Measurements from ENCODE around the gene AQP2.
"Not testable (repeated sequence)": the region's sequence is repeated elsewhere in the genome, so short reads cannot be mapped to it uniquely, and the experiment has no call there.

AQP2 gene

DNA sequence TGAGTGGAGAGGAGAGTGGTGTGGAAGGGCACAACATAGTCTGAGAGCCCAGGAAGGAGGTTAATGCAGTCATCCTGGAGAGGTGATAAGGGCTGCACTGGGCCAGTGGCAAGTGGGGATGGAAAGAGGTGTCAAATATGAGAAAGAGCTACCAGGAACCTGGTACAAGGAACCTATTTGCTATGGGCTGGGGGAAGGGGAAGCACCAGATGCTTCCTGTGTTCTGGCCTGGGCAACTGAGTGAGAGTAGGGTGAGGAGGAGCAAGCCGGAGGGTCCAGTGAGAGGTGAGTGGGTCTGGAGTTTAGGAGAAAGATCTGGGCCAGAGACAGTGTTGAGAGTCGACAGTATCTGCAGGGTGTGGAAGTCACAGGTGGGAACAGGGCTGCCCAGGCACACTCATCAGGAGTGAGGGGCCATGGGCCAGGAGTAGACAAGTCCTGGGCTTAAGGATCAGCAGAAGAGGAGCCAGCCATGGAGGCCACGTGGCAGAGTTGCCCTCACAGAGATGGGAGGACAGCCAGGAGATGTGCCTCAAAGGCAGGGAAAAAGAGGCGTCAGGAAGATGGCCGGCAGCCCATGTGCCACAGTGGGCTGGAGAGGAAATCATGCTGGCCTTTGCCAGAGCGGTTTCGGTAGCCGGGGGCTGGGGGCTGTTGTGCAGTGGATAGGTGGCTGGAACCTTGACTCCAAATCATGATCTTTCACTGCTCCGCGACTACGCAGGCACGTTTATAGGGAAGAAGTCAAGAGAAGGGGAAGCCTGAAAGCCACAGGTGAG is 19.3 kb downstream of the AQP2 start:
- DNase-seq (ENCODE audit: low spot score) = no peak

GRCh38 chr12:49970658-49971057 is 20.1 kb downstream of the AQP2 start:
- DNase-seq (ENCODE audit: low spot score) = no peak

DNA sequence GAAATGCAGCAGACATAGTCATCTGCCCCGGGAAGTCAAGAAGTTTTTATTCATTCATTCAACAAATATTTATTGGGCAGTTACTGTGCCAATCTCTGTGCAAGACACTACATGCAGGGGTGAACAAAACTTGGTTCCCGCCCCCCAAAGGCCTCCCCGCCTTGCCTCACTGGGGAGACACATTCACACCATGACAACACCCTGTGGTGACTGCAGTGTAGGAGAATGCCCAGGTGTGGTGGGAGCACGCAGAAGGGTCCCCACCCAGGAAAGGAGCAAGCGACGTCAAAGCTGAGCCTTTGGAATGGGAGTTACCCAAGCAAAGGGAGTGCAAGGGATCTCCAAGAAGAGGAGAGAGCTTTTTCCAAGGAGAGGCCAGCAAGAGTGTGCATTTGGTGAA is 20.6 kb downstream of the AQP2 start:
- DNase-seq (ENCODE audit: low spot score) = no peak

- DNase-seq (ENCODE audit: low spot score) = no peak
Measured at GRCh38 chr12:49972129-49972528, 21.6 kb downstream of the AQP2 start.

GRCh38 chr12:49972641-49973360 is 22.3 kb downstream of the AQP2 start, which contains the start of gene AQP6:
AQP6 (plus strand) TSS chr12:49972947; CDS start chr12:49973174, 227 bp downstream.
- no peak for DNase-seq (ENCODE audit: low spot score)

GRCh38 chr12:49973361-49973830 is 22.9 kb downstream of the AQP2 start:
- no peak for DNase-seq (ENCODE audit: low spot score)

DNA sequence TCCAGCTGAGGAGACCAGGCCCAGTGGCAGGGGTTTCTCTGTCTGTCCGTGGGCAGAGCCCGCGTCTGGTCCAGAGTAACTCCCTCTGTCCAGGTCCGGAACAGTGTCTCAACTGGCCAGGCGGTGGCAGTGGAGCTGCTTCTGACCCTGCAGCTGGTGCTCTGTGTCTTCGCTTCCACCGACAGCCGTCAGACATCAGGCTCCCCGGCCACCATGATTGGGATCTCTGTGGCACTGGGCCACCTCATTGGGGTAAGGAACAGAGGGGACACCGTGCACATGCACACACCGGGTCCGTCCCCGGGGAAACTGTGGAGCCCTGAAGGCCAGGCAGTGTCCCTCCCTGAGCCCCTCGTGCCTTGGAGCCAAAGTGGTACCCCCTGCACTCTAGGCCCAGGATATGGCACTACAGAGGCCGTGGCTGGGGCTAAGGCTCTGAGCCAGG is 23.7 kb downstream of the AQP2 start:
- DNase-seq (ENCODE audit: low spot score) = no peak

- DNase-seq (ENCODE audit: low spot score) = no peak
Measured at GRCh38 chr12:49974677-49975317, 24.3 kb downstream of the AQP2 start.

DNA sequence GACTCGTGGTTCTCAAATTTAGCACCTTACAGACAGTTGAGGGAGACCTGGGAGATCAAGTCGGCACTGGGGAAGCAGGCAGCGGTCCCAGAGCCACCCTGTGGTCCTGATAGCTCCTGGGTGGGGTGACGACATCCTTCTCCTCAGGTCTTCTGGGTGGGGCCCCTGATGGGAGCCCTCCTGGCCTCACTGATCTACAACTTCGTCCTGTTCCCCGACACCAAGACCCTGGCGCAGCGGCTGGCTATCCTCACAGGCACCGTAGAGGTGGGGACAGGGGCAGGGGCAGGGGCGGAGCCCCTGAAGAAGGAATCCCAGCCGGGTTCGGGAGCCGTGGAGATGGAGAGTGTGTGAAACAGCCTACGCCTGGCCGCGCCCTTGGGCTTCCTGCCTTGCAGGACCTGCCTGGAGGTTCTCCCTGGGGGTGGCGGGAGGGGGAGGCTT is 24.8 kb downstream of the AQP2 start:
- DNase-seq (ENCODE audit: low spot score) = no peak

GRCh38 chr12:49976557-49976956 is 26.0 kb downstream of the AQP2 start:
- DNase-seq (ENCODE audit: low spot score) = no peak

DNA sequence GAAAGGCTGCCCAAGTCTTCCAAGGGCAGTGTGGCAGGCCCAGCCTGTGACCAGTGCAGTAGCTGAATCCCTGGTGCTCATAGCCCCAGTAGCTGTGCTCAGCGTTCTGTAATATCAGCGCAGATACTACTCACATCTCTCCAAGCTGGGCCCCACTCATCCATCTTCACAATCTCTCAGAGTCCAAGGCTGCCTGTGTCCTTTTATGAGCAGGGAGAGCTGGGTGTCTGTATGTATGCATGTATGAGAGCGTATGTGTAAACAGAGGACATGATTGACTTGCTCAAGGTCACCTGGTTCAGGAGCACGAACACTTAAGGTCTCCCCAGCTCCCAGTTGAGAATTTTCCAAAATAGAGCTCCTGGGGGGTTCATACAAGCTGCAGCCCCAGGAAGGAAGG is 27.6 kb downstream of the AQP2 start:
- DNase-seq (ENCODE audit: low spot score) = no peak

- no peak for DNase-seq (ENCODE audit: low spot score)
Measured at GRCh38 chr12:49979016-49979586, 28.6 kb downstream of the AQP2 start.

- no peak for DNase-seq (ENCODE audit: low spot score)
Measured at GRCh38 chr12:49979791-49980190, 29.3 kb downstream of the AQP2 start.

DNA sequence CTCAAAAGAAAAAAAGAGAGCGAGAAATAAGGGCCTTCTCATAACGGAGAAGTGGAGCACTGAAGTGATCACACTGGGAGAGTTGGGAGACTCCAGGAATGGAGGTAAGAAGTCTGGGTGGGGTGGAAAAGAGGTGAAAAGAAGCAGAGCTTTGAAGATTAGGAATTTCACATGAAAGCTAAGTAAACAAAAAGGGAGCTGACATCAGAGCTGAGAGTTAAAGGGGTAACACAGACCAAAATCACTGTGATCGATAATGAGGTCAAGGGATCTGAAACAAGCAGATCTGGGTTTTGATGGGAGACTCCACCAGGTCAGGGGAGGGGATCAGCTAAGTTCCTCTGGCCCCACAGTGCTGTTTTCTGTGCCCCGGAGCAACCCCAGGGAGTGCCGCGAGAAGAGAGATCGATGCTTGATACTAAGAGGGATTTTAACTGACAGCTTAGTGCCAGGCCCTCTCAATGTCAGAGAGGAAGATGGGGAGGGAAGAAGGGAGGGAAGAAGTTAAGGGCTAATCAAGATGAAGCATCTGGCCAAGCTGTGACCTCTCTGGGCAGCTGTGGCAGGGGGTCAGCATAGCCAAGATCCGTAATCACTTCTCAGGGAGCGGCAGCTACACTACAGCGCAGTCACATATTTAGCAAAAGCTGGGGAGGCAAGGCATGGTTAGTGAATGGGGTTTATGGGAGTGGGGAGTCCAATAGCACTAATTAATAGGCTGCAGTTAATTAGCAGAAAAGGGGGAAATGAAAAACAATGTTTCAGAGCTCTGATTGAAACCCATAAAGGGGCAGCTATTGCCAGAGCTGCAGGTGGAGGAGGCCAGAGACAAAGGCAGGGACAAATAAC is 30.2 kb downstream of the AQP2 start:
- no peak for DNase-seq (ENCODE audit: low spot score)

DNA sequence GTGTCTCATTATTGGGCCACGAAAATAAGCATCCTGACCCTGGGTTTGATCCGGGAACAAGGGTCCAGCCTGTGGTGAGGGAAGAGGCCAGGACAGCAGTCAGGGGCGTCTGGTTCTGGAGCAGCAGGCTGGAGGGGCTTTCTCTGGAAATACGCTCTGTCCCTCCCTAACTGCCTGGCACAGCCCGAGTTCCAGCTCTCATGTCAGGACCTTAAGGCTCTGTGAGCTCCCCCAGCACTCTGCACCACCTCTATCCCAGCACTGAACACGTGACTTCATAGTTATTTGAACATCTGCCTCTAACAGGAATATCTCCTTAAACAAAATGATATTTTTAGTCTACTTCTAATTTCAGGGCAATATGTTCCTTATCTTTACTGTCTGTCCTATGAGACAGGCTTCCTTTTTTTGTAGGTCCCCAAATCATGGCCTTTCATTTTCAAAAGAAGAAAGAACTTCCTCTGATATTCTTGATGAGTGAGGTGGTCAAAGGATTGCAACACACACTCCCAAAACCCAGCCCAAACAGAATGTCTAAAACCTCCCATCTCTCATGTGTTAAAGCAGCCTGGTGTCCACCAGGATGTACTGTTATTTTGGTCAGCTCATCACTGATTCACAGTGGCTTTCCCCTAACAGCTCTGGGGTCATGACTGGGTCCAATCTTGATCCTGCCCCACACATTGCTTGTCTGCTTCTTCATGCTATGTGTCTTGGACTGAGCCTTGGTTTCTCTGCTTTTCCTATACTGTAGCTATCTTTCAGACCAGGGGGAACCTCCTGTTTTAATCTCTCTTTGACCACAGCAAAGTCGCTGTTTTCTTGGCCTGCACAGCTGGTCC is 31.9 kb downstream of the AQP2 start:
- DNase-seq (ENCODE audit: low spot score) = no peak

DNA sequence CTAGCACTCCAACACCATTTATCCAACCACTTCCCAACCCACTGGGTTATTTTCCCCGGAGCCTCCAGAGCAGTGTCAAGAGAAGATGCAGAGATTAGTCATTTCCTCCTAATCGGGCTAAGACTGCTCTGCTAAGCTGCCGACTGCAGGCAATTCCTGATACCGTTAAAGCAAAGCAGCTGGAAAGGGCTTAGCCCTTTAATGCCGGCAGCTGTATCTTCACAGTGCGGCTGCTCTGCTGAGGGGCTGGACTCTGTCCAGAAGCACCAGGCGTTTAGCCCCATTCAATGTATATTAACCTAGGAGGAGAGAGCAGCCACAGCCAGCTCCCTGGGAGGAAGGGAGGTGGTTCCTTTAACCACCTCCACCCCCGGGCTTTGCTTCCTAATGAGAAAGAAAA is 33.4 kb downstream of the AQP2 start:
- no peak for DNase-seq (ENCODE audit: low spot score)

DNA sequence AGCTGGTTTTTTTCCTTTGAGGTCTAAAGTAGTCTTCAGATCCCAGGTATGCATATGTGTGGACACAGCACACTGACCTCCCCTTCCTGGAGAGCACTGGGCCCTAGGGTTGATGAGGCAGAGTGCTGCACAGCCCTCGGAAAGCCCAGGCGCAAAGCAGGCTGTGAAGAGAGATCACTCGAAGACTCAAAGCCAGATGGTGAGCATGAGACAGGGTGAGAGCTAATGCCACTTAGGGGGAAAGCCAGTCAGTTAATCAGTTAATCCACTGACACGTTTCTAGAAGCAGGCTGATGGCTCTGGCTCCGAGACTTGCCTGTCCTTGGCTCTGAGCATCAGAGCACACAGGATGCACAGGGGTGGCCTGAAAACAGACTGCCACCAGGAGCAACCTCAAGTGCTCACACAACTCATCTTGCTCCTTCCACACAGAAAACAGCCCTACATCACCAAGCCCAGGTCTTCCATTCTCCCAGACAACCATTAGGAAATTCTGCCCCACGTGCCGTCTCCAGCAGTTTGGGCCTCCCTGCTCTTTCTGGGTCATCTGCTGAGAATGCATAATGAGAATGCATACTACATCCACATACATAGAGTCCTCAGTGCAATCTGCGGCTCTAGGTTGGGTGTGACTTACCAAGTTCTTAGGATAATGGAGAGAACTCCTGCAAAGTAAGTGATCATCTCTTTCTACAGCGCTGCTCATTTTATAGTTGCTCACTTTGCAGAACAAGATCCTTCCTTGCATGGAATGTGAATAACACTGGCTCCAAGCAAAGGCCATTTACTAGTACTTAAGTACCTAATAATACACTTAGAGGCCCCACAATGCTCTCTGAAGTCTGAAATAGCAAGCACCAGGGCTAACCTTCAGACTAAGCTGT is 34.2 kb downstream of the AQP2 start:
- no peak for DNase-seq (ENCODE audit: low spot score)

GRCh38 chr12:49985981-49986380 is 35.4 kb downstream of the AQP2 start:
- no peak for DNase-seq (ENCODE audit: low spot score)

- not testable (repeated sequence) for DNase-seq (ENCODE audit: low spot score)
Measured at GRCh38 chr12:49986476-49986875, 35.9 kb downstream of the AQP2 start.
